Measurements from ENCODE around the gene ITGB3.
"Not testable (repeated sequence)": the region's sequence is repeated elsewhere in the genome, so short reads cannot be mapped to it uniquely, and the experiment has no call there.

ITGB3 gene

DNA sequence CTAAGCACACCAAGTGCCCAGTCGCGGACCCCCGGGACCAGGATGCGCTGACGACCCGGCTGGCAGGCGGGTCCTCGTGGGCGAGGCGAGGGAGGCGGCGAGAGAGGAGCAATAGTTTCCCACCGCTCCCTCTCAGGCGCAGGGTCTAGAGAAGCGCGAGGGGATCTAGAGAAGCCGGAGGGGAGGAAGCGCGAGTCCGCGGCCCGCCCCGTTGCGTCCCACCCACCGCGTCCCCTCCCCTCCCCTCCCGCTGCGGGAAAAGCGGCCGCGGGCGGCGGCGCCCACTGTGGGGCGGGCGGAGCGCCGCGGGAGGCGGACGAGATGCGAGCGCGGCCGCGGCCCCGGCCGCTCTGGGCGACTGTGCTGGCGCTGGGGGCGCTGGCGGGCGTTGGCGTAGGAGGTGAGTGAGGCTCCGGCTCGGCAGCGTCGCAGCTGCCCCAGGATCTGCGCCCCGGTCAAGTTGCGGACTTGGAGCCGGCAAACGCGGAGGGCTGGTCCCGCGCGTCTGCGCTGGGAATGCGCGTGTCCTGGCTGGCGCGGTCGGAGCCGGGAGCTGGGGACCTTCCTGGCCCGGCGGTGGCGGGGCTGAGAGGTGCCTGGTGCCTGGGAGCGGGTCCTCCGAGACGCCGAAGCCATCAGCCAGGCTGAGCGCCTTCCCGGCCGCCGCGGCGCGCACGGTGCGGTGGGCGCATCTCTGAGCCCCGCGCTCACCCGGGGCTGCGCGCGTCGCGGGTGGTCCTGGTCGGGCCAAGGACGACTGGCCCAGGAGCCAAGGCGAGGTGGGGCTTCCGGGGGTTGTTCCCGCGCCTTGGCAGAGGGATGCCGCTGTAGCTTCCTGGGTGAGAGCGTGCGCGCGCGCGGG, at the start of gene ITGB3:
Gene ITGB3 (plus strand): TSS at position 287 of the 862 bp plus-strand sequence. CDS start 35 bp downstream, at position 322.
- FAIRE-seq: no peak

DNA sequence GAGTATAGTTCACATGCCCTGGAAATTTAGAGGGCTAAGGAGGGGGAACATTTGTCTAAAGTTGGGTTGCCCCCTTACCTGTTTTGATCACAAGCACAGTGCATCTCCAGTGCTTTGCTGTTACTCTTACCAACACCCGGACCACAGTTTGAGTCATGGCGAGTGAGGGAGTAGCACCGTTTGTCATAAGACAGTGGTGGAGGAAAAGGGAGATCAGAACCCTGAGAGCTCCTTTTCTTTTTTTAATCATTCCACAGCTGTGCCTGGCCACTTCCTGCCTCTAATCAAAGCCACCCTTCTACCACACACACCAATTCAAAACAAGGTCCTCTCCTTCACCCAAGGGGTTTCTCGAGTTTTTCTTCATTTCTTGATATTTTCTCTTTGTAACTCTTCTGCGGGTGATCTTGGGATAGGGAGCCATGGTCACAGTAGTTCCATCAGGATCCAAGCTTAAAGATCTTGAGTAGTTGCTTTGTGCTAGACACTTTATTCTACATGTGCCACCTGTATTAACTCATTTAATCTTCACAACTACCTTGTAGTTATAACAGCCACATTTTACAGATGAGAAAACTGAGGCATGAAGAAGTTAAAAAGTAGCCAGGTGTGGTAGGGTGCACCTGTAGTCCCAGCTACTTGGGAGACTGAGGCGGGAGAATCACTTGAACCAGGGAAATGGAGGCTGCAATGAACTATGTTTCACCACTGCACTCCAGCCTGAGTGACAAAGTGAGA, 49.5 kb upstream of the ITGB3 start:
- no peak for FAIRE-seq

DNA sequence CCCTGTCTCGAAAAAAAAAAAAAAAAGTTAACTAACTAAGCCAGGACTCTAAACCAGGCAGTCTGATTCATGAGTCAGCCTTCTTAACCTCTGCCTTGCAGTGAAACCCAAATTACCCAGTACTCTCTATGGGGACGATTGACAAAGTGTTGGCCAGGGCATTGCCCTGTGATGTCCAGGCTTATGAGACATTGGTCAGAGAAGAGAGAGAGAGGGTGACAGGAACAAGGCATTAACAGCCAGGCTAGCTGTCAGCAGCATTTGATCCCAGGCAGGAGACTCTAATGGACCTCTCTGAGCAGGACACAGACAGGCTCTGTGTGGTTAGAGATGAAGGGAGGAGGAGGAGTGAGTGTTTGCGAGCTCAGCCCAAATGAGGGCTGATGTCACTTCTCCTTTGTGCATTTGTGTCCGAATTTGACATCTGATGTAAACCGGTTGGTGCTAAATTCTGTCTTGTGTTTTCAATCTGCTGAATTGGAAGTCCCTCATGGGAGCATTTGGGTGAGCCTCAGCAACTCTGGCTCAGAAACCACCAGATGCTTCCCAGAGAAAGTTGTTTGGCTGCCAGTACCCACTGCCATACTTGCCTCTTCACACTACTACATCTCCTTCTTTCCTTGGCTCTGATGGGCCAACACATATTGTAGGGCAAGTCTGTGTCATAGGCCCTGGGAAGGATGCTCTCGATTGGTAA, 48.8 kb upstream of the ITGB3 start:
- FAIRE-seq: no peak

DNA sequence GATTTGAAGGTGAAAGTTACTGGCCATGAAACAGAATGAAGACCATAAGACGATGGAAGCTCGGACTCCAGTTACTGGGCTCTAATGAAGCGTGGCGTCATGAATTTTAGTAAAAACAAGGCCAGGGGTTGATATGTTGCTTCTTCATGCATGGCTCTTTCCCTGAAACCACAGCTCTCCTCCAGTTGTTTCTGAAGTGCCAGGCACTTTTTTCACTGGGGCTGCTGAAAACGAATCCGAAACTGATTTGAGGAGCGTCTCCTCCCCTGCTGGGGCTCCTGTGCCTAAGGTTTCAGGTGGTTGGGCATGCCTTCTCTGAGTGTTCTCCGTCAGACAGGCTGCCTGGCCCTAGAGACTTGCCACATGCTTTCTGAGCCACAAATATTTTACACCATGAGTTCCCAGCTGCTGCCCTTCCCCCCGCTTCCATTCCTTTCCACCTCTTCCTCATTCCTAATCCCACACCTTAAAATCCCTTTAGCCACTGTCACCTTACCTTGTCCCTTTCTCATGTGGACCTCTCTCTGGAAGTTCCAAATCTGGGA, 48.1 kb upstream of the ITGB3 start:
- no peak for FAIRE-seq

DNA sequence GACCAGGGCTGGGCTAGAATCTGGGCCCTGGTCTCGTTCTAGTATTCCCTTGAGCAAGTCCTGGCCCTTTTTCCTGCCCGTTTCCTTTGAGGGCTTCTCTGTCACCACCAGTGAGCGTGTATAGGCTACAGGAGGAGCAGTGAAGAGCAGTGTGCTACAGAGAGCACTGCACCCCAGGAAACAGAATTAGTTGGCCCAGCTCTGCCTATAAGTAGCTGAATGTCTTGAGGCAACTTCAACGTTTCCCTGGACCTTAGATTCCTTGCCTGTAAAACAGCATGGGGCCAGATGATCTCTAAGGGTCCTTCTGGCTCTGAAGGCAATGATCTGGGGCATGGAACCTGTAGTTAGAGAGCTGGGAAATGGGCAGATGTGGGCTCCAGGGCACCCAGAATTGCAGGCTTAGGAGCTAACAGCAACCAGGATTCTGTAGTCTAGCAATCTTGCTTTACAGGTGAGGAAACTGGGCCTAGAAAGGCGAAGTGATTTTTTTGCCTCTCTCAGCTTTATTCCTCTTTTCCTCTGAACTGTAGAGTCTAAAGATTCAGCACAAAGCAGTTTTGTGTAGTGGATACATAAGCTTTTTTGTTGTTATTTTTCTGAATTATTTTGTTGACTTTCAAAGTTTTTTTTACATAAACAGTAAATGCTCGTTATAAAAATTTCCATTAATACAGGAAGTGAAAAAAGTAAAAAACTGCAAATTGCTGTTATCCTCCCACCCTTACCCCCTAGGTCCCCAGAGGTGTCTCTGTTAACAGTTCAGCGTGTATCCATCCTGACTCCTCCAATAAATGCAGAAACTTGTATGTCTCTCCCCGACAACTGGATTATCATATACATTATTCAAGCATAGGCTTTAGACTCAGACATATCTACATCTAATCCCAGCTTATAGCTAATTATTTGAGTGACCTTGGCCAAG, 46.2 kb upstream of the ITGB3 start:
- FAIRE-seq: no peak

DNA sequence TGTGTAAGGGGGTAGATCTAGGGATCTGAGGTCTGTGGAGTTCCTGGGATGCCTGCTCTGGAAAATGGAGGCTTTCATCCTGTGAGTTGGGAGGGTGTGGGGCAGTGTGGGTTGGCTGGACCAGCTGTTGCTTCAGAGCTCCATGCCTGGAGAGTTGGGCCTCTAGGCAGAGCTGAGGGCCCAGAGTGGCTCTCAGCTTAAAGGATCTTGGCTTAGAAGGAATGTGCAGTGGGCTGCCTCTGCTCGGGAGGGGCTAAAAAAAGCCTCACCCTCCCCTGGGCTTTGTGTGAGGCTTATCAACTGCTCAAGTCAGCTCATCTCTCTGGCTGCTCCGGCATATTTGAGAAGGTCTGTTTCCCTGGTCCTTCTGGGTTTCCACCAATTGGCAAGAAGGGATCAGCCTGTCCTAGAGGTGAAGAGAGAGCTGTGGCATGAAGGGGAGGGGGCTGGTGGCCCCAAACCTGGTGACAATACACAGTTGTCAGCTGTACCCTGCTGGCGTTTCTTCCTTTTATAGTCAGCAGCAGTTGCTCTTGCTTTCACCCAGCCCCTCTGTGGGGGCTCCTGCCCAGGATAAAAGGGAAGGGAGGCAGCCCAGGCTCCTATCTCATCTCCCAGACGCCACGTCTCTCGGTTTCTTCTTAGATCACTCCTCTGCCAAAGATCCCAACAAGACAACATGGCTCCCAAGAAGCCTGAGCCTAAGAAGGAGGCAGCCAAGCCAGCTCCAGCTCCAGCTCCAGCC, 44.7 kb upstream of the ITGB3 start, which contains the start of gene MYL4:
Gene MYL4 (plus strand): TSS at position 605 of the 745 bp plus-strand sequence. CDS start 75 bp downstream, at position 680.
- no peak for FAIRE-seq

DNA sequence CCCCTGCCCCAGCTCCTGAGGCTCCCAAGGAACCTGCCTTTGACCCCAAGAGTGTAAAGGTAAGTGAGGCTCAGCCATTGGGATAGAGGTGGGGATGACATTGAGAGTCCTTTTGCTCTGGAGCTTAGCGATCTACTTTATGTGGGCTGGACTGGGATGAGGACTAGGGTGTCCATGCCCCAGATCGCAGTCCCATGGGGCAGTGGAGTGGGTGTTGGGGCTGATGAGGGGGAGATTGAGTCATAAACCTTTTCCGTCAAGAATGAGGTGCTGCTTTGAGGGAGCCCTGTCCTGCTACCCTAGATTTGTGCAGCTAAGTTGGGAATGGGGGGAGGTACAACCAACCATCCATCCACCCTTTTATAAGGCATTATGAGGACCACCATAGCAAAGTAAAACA, 44.1 kb upstream of the ITGB3 start:
- FAIRE-seq: no peak

DNA sequence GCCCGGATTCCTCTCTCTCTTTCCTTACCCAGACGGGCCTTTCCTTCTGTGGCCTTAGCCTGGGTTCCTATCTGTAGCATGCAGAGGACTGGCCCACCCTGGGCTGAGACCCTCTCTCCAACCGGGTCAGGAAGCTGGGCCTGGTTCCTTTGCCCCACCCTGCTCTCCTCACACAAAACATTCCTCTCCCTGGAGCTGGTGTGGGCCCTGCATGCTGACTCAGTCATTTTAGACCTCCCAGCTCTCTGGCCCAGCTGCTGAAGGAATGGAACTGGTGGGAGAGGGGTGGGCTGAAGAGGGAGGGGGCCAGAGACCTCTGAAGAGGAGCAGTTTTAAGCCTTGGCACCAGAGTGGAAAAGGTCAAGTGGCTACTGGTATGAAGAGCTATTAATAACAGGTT, 43.5 kb upstream of the ITGB3 start:
- FAIRE-seq: no peak

DNA sequence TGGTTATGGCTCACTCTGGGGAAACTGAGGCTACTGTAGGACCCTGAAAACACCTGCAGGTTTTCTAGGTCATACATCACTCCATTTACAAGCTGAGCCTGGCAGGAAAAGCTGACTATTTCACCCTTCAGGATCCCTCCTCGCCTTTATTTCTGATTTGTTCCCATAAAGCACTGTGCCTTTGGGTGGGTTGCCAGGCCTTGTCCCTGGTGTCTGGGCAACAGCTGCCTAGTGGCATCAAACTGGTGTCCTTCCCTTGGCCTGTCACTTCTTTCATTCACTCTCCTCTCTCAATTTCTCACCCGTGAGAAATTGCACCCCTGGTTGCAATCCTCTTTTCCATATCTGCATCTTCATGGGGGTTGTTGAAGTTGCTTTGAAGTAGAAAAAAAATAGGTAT, 42.8 kb upstream of the ITGB3 start:
- no peak for FAIRE-seq

DNA sequence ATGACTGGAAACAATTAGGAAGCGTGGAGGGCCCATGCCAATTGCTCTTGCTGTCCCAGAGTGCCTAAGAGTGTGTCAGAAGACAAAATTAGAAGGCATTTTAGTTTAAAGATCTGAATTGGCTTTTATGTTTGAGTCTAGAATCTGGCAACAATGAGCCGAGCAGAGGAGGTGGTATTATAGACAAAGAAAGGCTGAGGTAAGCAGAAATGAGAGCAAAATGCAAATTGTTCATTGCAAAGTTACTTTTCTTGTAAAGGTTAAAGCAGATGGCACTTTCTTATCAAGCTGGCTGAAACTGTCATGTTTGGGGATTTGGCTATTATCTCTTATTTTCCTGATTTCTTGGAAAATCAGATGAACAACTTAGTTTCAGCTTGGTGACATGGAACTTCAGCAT, 41.2 kb upstream of the ITGB3 start:
- no peak for FAIRE-seq

DNA sequence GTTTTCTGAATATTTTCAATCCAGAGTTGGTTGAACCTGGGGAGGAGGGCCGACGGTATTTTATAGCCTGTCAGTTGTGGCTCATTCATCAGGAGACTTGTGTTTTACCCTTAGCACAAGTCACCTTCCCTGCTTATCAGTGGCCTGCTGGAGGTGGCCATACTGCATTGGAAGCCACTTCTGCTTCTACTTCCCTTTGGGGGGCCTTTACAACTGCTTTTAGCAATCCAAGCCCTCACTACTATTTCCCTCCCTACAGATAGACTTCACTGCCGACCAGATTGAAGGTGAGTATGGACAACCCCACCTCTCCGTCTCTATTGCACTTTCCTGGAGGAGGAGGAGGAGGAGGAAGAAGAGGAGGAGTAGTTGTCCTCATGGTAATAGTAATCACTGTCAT, 40.1 kb upstream of the ITGB3 start:
- no peak for FAIRE-seq

DNA sequence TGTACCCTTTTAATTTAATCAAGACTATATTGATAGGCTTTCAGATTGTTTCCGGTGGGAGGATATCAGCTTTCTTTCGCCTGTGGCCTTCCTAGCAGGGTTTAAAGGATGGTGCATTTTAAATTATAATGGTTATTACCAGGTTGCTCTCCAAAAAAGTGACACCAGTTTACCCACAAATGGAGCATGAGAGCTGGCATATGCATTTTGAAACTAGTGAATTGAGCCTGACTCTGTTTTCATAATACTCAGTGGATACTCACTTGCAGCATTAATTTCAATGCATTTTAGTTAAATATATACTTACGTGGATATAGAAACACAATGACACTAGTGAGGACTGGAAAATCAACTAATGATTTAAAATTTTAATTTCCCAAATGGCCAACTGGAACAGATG, 38.7 kb upstream of the ITGB3 start:
- no peak for FAIRE-seq

DNA sequence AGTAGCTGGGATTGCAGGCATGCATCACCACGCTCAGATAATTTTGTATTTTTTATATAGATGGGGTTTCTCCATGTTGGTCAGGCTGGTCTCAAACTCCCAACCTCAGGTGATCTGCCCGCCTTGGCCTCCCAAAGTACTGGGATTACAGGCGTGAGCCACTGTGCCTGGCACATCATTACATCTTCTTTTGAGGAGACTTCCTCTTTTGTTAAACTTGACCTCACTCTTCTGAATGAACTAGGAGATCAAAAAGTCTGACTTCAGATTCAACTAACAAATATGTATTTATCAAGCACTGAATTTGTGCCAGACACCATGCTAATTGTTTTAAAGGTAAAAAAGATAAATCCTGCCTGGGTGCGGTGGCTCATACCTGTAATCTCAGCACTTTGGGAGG, 36.8 kb upstream of the ITGB3 start:
- FAIRE-seq: not testable (repeated sequence)

DNA sequence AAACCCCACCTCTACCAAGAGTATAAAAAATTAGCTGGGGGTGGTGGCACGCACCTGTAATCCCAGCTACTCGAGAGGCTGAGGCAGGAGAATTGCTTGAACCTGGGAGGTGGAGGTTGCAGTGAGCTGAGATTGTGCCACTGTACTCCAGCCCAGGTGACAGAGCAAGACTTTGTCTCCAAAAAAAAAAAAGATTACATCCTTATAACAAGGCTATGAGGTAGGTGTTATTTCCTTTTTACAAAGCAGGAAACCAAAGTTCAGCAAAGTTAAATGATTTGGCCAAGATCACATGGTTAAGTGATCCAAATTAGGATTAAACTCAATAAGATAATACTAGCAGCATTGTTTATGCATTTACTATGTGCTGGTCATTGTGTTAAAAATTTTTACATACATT, 36.3 kb upstream of the ITGB3 start:
- FAIRE-seq: not testable (repeated sequence)

DNA sequence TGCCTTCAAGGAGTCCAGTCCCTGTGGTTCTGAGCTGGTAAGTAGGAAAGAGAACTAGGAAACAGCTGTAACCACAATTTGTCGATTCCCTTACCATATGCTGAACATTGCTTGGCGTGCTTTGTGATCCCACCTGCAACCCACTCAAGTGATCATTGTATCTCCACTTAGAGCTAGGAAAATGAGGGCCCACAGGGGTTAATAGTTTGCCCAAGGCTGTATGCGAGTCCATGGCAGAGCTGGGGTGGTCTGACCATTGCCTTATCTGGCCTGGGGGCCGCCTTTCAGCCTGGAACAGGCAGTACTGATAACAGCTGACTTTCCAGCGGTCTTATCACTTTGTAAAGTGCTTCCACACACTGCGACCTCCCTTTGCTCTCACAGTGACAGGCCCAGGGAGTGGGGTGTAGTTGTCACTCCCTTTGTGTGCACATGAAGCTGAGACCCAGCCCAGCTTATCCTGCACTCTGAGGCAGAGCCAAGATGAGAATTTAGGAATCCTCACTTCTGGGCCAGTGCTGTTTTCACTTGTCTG, 34.7 kb upstream of the ITGB3 start:
- no peak for FAIRE-seq

DNA sequence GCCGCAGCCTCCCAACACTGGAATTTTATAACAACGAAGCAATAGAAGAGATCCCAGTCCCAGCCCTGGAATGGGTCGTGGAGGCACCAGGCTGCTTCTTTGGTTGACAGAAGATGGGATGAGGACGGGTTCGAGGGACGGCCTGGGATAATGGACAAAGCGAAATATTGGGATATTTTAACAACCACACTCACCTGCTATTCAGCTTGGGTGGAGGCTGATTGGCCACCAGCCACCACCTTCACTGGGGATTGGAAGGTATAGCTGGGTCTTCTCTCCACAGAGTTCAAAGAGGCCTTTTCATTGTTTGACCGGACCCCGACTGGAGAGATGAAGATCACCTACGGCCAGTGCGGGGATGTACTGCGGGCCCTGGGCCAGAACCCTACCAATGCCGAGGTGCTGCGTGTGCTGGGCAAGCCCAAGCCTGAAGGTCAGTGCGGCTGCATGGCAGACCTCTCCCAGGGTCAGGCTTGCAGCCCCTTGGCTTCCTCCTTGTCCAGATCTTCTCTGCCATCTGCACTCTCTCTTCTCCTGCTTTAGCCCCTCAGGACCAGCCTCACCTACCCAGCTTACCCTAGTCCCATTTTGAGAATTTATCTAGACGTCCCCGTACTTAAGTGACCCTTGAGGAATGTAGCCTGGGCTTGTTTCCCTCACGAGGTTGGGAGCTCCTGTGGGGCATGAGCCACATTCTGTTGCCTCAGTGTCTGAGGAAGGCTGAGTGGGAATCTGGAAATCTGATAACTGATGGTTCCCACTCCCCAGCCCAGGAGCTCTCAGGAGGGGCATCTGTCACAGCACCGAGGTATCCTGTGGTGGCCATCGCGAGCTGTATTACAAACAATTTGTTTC, 33.8 kb upstream of the ITGB3 start:
- FAIRE-seq: no peak

DNA sequence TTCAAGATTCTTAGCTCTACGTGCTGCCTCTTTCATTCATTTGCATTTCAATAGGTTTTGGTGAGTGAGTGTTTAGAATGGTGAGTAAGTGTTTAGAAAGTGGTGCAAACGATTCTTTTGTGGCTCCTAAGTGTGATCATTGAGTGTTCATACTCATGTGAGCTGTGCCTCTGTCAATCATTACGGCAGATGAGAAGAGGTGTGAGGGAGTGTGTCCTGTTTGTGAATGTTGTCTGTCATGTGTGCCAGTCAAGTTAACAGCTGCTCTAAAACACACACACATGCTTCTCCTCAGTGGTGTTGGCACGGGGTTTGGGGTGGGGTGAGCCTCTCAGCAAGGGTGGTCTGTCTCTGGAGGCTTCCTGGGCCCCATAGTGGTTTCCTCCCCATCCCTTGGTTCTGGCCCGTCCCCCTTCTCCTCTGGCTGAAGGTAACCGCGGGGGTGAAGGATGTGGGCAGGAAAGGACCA, 33.1 kb upstream of the ITGB3 start:
- FAIRE-seq: no peak

DNA sequence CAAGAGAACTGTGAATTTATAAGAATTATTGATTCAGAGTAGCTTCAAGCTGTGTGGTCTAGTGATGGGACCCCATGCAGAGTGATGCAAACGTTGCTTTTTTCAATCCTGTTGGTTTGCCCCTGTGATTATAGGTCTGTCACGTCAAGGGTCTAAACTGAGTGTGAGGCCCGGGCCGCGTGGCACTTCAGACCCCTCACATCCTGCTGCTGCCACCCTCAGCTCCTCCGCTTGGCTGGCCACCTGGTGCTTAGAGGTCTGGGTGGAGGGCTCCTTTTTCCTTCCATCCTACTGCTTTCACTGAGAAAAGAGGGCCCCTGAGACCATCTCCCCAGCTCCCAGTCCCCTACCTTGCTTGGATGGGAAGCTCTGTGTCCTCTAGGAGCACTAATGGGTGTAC, 32.5 kb upstream of the ITGB3 start:
- FAIRE-seq: no peak

DNA sequence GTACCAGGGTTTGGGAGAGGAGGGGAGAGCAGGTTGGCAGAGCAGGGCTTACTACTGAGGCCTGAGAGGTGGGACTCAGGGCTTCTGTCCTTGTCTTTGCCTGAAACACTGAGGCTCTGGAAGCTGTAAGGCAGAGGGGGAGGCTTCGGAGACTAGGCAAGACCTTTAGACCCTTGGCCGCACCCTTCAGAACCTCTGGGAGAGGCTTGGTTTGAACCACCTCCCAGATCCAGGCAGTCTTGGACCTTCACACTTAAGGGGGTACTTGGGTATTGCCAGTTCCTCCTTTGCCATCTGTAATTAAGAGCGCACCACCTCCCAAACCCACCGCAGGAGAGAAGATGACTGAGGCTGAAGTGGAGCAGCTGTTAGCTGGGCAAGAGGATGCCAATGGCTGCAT, 31.6 kb upstream of the ITGB3 start:
- no peak for FAIRE-seq

DNA sequence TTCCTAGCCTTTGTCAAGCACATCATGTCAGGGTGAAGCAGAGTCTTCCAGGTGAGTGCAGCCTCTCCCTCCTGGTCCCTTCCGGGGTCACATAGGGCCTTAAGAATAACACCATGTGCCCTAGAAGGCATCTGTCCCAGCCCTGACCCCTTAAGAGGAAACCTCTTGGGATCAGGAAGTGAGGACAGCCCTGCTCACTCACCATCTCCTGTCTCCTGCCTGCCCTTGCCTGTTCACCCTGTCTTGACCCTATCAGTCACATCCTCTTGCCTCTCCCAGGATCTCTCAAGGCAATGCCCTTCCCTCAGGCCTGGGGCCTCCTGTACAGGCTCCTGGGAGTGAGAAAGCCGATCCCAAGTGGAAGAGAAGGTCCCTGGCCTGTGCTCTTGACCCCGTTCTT, 30.6 kb upstream of the ITGB3 start:
- no peak for FAIRE-seq
